A673 (cell line): Measurements from ENCODE around the gene MTG2. TPM values are rescaled to one million over a fixed set of nuclear protein-coding genes. Genes with fewer than 3 reads are reported as not detected.

Experiments used
- BruUV-seq: library from RNA; stranded (reverse); fragments of 400-500 nt; replicated peaks from 2 replicates; lab custom pipeline; 2021; lab: Mats Ljungman, UMichigan
- CTCF ChIA-PET: fragments of 300-600 bp; sonication (Branson Sonifier 250); formaldehyde crosslinking; loops from one replicate; lab custom pipeline; 2022; ENCODE audit warnings: antibody characterized with exemption; lab: Charles Lee
- POLR2A ChIA-PET: fragments of 300-600 bp; sonication (Branson Sonifier 250); formaldehyde crosslinking; loops from one replicate; lab custom pipeline; 2022; ENCODE audit warnings: antibody characterized with exemption; ENCODE audit not compliant: low non-redundant PET; lab: Charles Lee
- DNase-seq: peaks from one replicate; pipeline ENCODE4 v3.0.0-alpha.2; 2015; ENCODE audit warnings: low spot score
- H3K27ac ChIP-seq: fragments of 200-600 bp; sonication (generic); 2 replicates; pipeline ENCODE4 v1.5.1; 2016; ENCODE audit warnings: mixed run types, low read depth, mild to moderate bottlenecking, mixed read lengths, antibody characterized with exemption, low read length; ENCODE audit not compliant: poor library complexity, severe bottlenecking
- H3K27me3 ChIP-seq: fragments of 200-600 bp; sonication (generic); replicated peaks from 2 replicates; pipeline ENCODE4 v1.6.1; 2017; ENCODE audit warnings: mixed run types, low read depth, mild to moderate bottlenecking, mixed read lengths, antibody characterized with exemption, low read length; ENCODE audit not compliant: insufficient read depth, poor library complexity
- H3K36me3 ChIP-seq: fragments of 200-600 bp; sonication (generic); 2 replicates; pipeline ENCODE4 v1.6.1; 2016; ENCODE audit warnings: mixed run types, mild to moderate bottlenecking, mixed read lengths, antibody characterized with exemption, low read length; ENCODE audit not compliant: insufficient read depth, poor library complexity, severe bottlenecking
- H3K4me1 ChIP-seq: fragments of 200-600 bp; sonication (generic); 2 replicates; pipeline ENCODE4 v1.6.1; 2017; ENCODE audit warnings: mixed run types, mild to moderate bottlenecking, mixed read lengths, antibody characterized with exemption, low read length; ENCODE audit not compliant: insufficient read depth, poor library complexity, severe bottlenecking
- H3K4me3 ChIP-seq: fragments of 200-600 bp; sonication (generic); 2 replicates; pipeline ENCODE4 v1.5.1; 2016; ENCODE audit warnings: low read depth, mixed run types, mild to moderate bottlenecking, mixed read lengths, low read length; ENCODE audit not compliant: poor library complexity, severe bottlenecking
- H3K9me3 ChIP-seq: fragments of 200-600 bp; sonication (generic); 2 replicates; pipeline ENCODE4 v1.6.1; 2016; ENCODE audit warnings: mixed run types, low read depth, mild to moderate bottlenecking, mixed read lengths, antibody characterized with exemption, low read length; ENCODE audit not compliant: poor library complexity, severe bottlenecking
- CTCF ChIP-seq: fragments of 300-800, 200-600 bp; sonication (generic); conservative IDR thresholded peaks from 2 replicates; pipeline ENCODE4 v1.5.1; 2017; ENCODE audit warnings: low read depth, mild to moderate bottlenecking, antibody characterized with exemption, low read length, moderate library complexity, mixed read lengths
- EZH2 ChIP-seq: fragments of 200-600 bp; sonication (generic); IDR thresholded peaks from 2 replicates; pipeline ENCODE4 v1.6.1; 2017; ENCODE audit warnings: borderline replicate concordance, low read depth, mild to moderate bottlenecking, mixed read lengths, antibody characterized with exemption, low read length; ENCODE audit not compliant: poor library complexity, severe bottlenecking
- intact Hi-C: fragments of 100-400 bp; cut with micrococcal nuclease; formaldehyde crosslinking; loops from one replicate; pipeline ENCODE4 v1.10.0; 2022; ENCODE audit not compliant: unreplicated experiment
- total RNA-seq: library from RNA; stranded (reverse); gene quantifications from 2 replicates; pipeline ENCODE4 v1.2.3, GENCODE V29; 2021

MTG2 gene
- total RNA-seq, 1 experiment from 2014 or later: 40.9 TPM

DNA sequence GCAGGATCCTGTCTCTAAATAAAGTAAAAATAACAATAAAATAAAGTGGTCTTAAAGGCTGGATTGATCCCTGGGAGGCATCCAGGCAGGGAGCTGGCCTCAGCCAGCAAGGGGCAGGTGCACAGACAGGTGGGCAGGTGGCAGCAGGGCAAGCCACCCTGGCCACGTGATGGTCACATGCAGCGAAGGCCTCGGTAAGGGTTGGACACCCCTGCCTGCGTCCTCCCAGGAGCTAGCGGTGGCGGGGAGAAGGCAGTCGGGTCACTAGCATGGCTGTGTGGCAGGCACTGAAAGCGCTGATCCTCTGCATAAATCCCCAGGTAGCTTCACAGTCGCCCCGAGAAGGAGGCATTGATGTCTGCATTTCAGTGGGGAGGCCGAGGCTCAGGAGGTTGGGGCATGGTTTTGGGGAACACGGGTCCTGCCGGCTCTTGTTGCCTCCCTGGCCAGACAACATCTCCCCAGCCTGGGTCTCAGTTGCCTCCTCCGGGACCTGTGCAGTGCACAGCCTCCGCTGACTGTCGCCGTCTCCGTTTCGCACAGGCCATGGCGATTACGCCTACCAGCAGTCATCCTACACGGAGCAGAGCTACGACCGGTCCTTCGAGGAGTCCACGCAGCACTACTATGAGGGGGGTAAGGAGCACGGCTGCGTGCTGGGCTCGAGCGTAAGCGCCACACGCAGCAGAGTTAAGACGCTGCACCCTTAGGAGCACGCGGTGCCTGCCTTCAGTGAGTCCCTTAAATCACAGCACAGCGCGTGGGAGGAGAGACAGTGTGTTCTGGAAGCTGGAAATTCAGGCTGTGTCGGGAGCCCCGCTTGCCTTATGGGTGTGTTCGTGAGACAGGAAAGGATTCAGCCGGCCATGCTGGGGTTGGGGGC lies 17.7 kb upstream of the MTG2 start:
- H3K27ac ChIP-seq: no peak overlapping the region
- H3K4me3 ChIP-seq: no peak overlapping the region
- intact Hi-C loops: no loop called here
- H3K36me3 ChIP-seq: peaks cover 48% of the 10 kb centered on the region
- CTCF ChIA-PET: no interaction called here
- no peak for TF ChIP-seq EZH2
- no peak for TF ChIP-seq CTCF
- H3K4me1 ChIP-seq: peaks cover 10% of the 10 kb centered on the region
- no peaks in the 10 kb centered on the region for H3K9me3 ChIP-seq
- DNase-seq: no peak
- no TSS peak for BruUV-seq
- POLR2A ChIA-PET: no interaction called here
- H3K27me3 ChIP-seq: no peaks in the 10 kb centered on the region

GRCh38 chr20:62165762-62166399 lies 16.9 kb upstream of the MTG2 start:
- no TSS peak for BruUV-seq
- POLR2A ChIA-PET: no interaction called here
- TF ChIP-seq CTCF: no peak
- TF ChIP-seq EZH2: no peak
- Histone ChIP-seq H3K36me3 (peaks cover 43% of the 10 kb centered on the region), H3K27ac (peak overlapping the region; percentile 37), H3K27me3 (no peaks in the 10 kb centered on the region), H3K4me3 (no peak overlapping the region), H3K4me1 (peaks cover 10% of the 10 kb centered on the region), H3K9me3 (no peaks in the 10 kb centered on the region)
- intact Hi-C loops: no loop called here
- CTCF ChIA-PET: no interaction called here
- peak; percentile 57 for DNase-seq

DNA sequence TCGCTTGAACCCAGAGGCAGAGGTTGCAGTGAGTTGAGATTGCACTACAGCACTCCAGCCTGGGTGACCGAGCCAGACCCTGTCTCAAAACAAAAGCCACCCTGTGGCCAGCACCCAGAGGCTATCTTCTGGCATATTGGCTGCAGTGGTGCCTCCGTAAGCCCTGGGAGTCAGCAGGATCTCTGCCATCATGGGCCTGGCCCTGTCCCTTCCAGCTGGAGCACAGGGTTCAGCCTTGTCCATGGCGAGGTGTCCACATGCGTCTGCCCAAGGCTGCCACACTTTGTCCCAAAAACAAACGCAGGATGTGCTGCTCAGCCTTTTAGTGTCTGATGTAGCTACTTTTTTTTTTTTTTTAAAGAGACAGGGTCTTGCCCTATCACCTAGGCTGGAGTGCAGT lies 15.4 kb upstream of the MTG2 start:
- Histone ChIP-seq H3K9me3 (no peaks in the 10 kb centered on the region), H3K4me1 (peaks cover 10% of the 10 kb centered on the region), H3K36me3 (peaks cover 38% of the 10 kb centered on the region), H3K27me3 (no peaks in the 10 kb centered on the region), H3K27ac (no peak overlapping the region), H3K4me3 (no peak overlapping the region)
- no TSS peak for BruUV-seq
- TF ChIP-seq CTCF (no peak), EZH2 (no peak)
- DNase-seq: no peak
- ChIA-PET POLR2A (no interaction called here), CTCF (interaction anchor here (0.7 kb wide), 1 partner anchor 157 kb away, joined by 3 read pairs; no protein-coding TSS in a partner anchor)
- intact Hi-C loops: no loop called here
